Stomach (tissue), 9 donors: ENCODE results near the gene LRMDA. TPM values are rescaled to one million over a fixed set of nuclear protein-coding genes. Genes with fewer than 3 reads are reported as not detected.
A peak's percentile ranks its signal among the peaks of the same experiment; 100 is the strongest.
"Not testable (repeated sequence)": the region's sequence is repeated elsewhere in the genome, so short reads cannot be mapped to it uniquely, and the experiment has no call there.

ENCODE experiments used
- DNase-seq, 2 donors: peaks; one replicate each; pipeline versions ENCODE4 v3.0.0 to v3.0.0-alpha.2; 2013 to 2019
- H3K27ac ChIP-seq, 5 donors: fragments of 200-600 bp in 4 of 5; sonication (generic) in 4 of 5; one replicate each; pipeline ENCODE4 v1.5.1; 2013 to 2019; ENCODE audit warnings: mild to moderate bottlenecking in 1 of 5, moderate library complexity in 1 of 5
- H3K27me3 ChIP-seq, 3 donors: fragments of 200-600 bp; sonication (generic); one replicate each; pipeline ENCODE4 v1.5.1; 2017 to 2019; ENCODE audit warnings: mixed run types in 1 of 3
- H3K36me3 ChIP-seq, 4 donors: fragments of 200-600 bp; sonication (generic); 1 replicate in 3 of 4; 2 replicates in 1 of 4; pipeline ENCODE4 v1.5.1; 2016 to 2019
- H3K4me1 ChIP-seq, 4 donors: fragments of 200-600 bp; sonication (generic); one replicate each; pipeline ENCODE4 v1.5.1; 2016 to 2019
- H3K4me3 ChIP-seq, 4 donors: fragments of 200-600 bp; sonication (generic) in 3 of 4; one replicate each; pipeline ENCODE4 v1.5.1; 2016 to 2019; ENCODE audit warnings: mild to moderate bottlenecking in 1 of 4
- H3K9me3 ChIP-seq, 4 donors: fragments of 200-600 bp; sonication (generic); one replicate each; pipeline ENCODE4 v1.5.1; 2016 to 2019
- CTCF ChIP-seq, 7 experiments: fragments of 450-650 bp in 4 of 7; fragments of 200-600 bp in 3 of 7; sonication (generic) in 3 of 7; IDR thresholded peaks; one replicate each; pipeline ENCODE4 v1.5.1; 2016 to 2019; ENCODE audit warnings: antibody characterized with exemption in 7 of 7, control low read depth in 2 of 7, mild to moderate bottlenecking in 1 of 7
- EP300 ChIP-seq: sonication (generic); formaldehyde crosslinking; IDR thresholded peaks from one replicate; pipeline ENCODE4 v1.6.1; 2017; ENCODE audit warnings: antibody characterized with exemption
- POLR2A ChIP-seq, 4 donors: fragments of 450-650 bp; IDR thresholded peaks; one replicate each; pipeline ENCODE4 v1.6.1; 2016; ENCODE audit warnings: antibody characterized with exemption in 4 of 4, control low read depth in 2 of 4, mild to moderate bottlenecking in 1 of 4, moderate library complexity in 1 of 4
- POLR2AphosphoS5 ChIP-seq, 3 donors: sonication (generic); formaldehyde crosslinking; IDR thresholded peaks; one replicate each; pipeline ENCODE4 v1.6.1; 2016; ENCODE audit warnings: antibody characterized with exemption in 3 of 3
- WGBS, 5 donors: extraction: QIAGEN DNeasy Blood & Tissue Kit in 3 of 5; methylation state at CpG; one replicate each; pipeline versions ENCODE4 v1.1.5 to v1.1.7; 2013 to 2018; 5-methylcytosine and 5-hydroxymethylcytosine counted together
- intact Hi-C: fragments of 100-400 bp; cut with DNase I; formaldehyde crosslinking; loops from one replicate; pipeline ENCODE4 v1.15.1; 2023; ENCODE audit warnings: low total_unique reads
- polyA plus RNA-seq, 3 donors: library from polyadenylated mRNA; stranded (reverse); fragments of 200-250 nt; gene quantifications; one replicate each; pipeline ENCODE4 v1.2.3, GENCODE V29; 2013
- total RNA-seq, 5 donors: library from RNA; depleted of rRNA; stranded (reverse); fragments of >200 nt; gene quantifications; one replicate each; pipeline versions ENCODE4 v1.1.0 to v1.2.3, GENCODE V29; 2014 to 2016
- donor health status: healthy with polysubstance abuse.
- donor health status: Bipolar disorder and iron deficiency.
- donor health status: healthy.

The LRMDA gene
- total and polyA plus RNA-seq, 8 donors: 1.3 to 30.2 (median 13.6) TPM; not detected in 1

- 46 to 77% (median 63%) methylated on average over 3 of the region's 3 CpGs for WGBS, 5 donors
- no peak overlapping the region for H3K4me3 ChIP-seq
- DNase-seq: no peak
- no peaks in the 10 kb centered on the region for H3K27me3 ChIP-seq
- H3K27ac ChIP-seq: no peak overlapping the region
- no peak for TF ChIP-seq EP300
- no peak for TF ChIP-seq POLR2AphosphoS5 (IDR thresholded peaks at IDR 0.05)
- TF ChIP-seq POLR2A (IDR thresholded peaks at IDR 0.05): no peak
- TF ChIP-seq CTCF (IDR thresholded peaks at IDR 0.05): no peak
- no peaks in the 10 kb centered on the region for H3K36me3 ChIP-seq
- peaks cover 8 to 34% (median 19%) of the 10 kb centered on the region in 4 donors for H3K4me1 ChIP-seq
- H3K9me3 ChIP-seq: no peaks in the 10 kb centered on the region
- intact Hi-C loops: no loop called here
These were observed 185.6 kb downstream of the LRMDA start for GRCh38 chr10:75616874-75617478.

DNA sequence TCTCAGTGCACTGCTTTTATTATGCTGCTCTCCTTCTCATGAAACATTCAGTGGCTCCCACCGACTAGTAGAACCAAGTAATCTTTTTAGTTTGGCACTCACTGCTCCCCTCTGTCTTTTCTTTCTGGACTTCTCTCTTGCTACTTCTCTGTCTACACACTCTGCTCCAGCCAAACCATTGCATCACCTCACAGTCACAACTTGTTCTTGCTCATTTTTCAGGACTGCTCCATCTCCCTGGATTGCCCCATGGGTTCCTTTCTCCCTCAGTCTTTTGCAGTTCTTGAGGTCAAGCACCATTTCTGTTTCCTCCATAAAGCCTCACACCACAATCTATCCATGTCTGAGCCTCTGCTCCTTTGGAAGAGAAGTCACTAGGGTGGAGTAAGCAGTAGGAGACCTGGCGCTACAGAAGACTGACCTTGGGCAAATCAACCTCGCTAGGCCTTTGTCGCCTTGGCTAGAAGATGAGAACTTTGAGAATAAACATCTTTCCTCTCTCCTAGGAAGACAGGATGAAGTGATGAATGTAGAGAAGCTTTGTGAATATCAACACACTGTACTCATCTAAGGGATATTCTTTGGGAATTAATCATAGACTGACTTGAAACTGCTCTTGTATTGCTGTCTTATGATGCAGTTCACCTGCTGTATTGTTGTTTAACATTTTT is 186.2 kb downstream of the LRMDA start:
- TF ChIP-seq POLR2A (IDR thresholded peaks at IDR 0.05) (no peak), POLR2AphosphoS5 (IDR thresholded peaks at IDR 0.05) (peak in 2 of 3 donors; percentile 23 to 26)
- intact Hi-C loops: no loop called here

DNA sequence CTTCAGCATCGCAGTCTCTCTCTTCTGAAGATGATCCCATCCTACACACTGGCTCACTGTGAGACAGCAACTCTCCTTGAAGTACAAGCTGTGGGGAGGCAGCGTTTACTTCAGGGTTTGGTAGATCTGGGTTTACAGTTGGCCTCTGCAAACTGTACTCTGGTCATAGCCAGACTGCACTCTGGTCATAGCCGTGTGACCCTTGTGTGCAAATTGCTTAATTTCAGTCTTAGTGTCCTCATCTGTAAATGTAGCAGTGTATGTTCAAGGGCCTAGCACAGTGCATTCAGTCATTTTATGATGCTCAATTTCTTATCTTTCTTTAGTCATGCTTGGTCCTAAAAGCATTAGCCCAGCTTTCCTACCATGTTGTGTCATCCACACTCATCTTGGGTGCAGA is 188.2 kb downstream of the LRMDA start:
- TF ChIP-seq CTCF (IDR thresholded peaks at IDR 0.05) (no peak), POLR2AphosphoS5 (IDR thresholded peaks at IDR 0.05) (no peak), EP300 (no peak), POLR2A (IDR thresholded peaks at IDR 0.05) (no peak)
- H3K4me3 ChIP-seq: no peak overlapping the region
- H3K27me3 ChIP-seq: no peaks in the 10 kb centered on the region
- no peaks in the 10 kb centered on the region for H3K9me3 ChIP-seq
- intact Hi-C loops: no loop called here
- no peak for DNase-seq
- H3K4me1 ChIP-seq: peaks cover 0 to 32% (median 10%) of the 10 kb centered on the region in 4 donors
- no peaks in the 10 kb centered on the region for H3K36me3 ChIP-seq
- no peak overlapping the region for H3K27ac ChIP-seq
- WGBS, 5 donors: 86 to 92% (median 91%) methylated on average over 3 of the region's 3 CpGs

More for the DNA sequence above, 186.2 kb downstream of the LRMDA start:
- H3K9me3 ChIP-seq: no peaks in the 10 kb centered on the region
- H3K27ac ChIP-seq: peak overlapping the region in 1 of 5 donors; percentile 29
- H3K4me1 ChIP-seq: peaks cover 8 to 32% (median 19%) of the 10 kb centered on the region in 4 donors
- no peak overlapping the region for H3K4me3 ChIP-seq
- WGBS, 5 donors: 83 to 90% (median 88%) methylated on average over 4 of the region's 4 CpGs
- H3K36me3 ChIP-seq: no peaks in the 10 kb centered on the region
- DNase-seq: no peak
- H3K27me3 ChIP-seq: no peaks in the 10 kb centered on the region

DNA sequence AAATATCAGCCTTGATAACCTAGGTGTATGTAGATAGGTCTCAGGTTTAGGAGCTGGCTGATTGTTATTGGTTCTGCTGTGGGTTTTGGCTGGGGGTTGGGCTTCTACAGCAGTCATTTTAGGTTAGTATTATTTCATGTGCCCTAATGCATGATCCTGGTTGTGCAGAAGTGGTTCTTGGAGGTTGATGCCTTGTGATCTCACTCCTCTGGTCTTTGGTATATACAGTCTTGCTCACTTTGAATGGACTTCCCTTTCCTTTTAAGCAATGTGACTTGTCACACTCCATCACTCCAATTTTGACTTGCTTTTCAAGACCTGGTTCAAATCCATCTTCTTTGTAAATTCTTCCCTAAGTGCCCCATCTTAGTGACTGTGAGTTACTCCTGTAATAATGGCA is 188.9 kb downstream of the LRMDA start:
- no peaks in the 10 kb centered on the region for H3K27me3 ChIP-seq
- no peaks in the 10 kb centered on the region for H3K36me3 ChIP-seq
- DNase-seq: no peak
- H3K27ac ChIP-seq: no peak overlapping the region
- peaks cover 0 to 28% (median 11%) of the 10 kb centered on the region in 4 donors for H3K4me1 ChIP-seq
- H3K9me3 ChIP-seq: no peaks in the 10 kb centered on the region
- intact Hi-C loops: no loop called here
- TF ChIP-seq CTCF (IDR thresholded peaks at IDR 0.05) (no peak), EP300 (no peak), POLR2A (IDR thresholded peaks at IDR 0.05) (no peak), POLR2AphosphoS5 (IDR thresholded peaks at IDR 0.05) (no peak)
- H3K4me3 ChIP-seq: no peak overlapping the region

- WGBS, 5 donors: 90 to 94% (median 92%) methylated on average over 4 of the region's 4 CpGs
- intact Hi-C loops, H3K36me3 ChIP-seq, H3K27me3 ChIP-seq, DNase-seq, H3K27ac ChIP-seq, H3K9me3 ChIP-seq, H3K4me3 ChIP-seq: not testable (repeated sequence)
- H3K4me1 ChIP-seq: peaks cover 0 to 25% (median 11%) of the 10 kb centered on the region in 4 donors
These were observed 189.6 kb downstream of the LRMDA start for GRCh38 chr10:75621003-75621402.
